Measurements from ENCODE around the gene ROPN1B. TPM values are rescaled to one million over a fixed set of nuclear protein-coding genes. Genes with fewer than 3 reads are reported as not detected.
"Not testable (repeated sequence)": the region's sequence is repeated elsewhere in the genome, so short reads cannot be mapped to it uniquely, and the experiment has no call there.

Gene ROPN1B
- total RNA-seq, 1 experiment from 2014 or later, result 0.26 TPM

DNA sequence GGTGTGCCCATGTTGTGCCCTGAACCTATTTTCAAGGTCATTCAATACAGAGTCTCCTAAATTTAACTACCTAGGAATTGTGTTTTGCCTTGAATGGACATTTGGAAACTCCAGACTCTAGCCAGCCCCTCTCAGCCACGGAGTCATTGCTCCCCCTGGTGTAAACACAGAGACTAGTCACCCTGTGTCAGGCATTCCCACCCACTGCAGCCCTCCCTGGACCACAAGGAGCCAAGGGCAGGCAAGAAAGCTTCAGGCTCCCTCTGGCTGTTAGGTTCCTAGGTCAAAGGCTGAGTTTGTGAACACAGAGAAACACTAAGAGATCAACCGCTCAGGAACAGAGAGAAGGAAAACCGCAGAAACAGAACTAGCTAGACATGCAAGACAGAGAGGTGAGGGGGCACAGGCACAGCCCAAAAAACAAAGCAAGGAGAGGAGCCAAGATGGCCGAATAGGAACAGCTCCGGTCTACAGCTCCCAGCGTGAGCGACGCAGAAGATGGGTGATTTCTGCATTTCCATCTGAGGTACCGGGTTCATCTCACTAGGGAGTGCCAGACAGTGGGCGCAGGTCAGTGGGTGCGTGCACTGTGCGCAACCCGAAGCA lies 32.7 kb upstream of the ROPN1B start:
- CTCF ChIA-PET; BruUV-seq (replicated peaks); H3K27ac ChIP-seq (ENCODE audit: low read length); DNase-seq (ENCODE audit: low read depth, low spot score); H3K4me1 ChIP-seq (ENCODE audit: control insufficient read depth, insufficient read depth, low read length); POLR2A ChIA-PET; H3K36me3 ChIP-seq (ENCODE audit: control insufficient read depth, insufficient read depth, low read length); in situ Hi-C loops (cut with HindIII; ENCODE audit: low pct_unique_long_range_greater_than_20kb, low sequenced_read_pairs); H3K27me3 ChIP-seq (ENCODE audit: control insufficient read depth, insufficient read depth, low read length); intact Hi-C loops (cut with micrococcal nuclease; ENCODE audit: unreplicated experiment); H3K9me3 ChIP-seq (ENCODE audit: control insufficient read depth, insufficient read depth, low read depth, low read length): not testable (repeated sequence)
- TF ChIP-seq, protein P1, sequence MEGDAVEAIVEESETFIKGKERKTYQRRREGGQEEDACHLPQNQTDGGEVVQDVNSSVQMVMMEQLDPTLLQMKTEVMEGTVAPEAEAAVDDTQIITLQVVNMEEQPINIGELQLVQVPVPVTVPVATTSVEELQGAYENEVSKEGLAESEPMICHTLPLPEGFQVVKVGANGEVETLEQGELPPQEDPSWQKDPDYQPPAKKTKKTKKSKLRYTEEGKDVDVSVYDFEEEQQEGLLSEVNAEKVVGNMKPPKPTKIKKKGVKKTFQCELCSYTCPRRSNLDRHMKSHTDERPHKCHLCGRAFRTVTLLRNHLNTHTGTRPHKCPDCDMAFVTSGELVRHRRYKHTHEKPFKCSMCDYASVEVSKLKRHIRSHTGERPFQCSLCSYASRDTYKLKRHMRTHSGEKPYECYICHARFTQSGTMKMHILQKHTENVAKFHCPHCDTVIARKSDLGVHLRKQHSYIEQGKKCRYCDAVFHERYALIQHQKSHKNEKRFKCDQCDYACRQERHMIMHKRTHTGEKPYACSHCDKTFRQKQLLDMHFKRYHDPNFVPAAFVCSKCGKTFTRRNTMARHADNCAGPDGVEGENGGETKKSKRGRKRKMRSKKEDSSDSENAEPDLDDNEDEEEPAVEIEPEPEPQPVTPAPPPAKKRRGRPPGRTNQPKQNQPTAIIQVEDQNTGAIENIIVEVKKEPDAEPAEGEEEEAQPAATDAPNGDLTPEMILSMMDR (IDR thresholded peaks at IDR 0.05), result peak; percentile 66
- peak overlapping the region; percentile 24 to 38; a peak in 3 of 4 replicates for H3K4me3 ChIP-seq (ENCODE audit: low read depth in 2 of 2, low read length in 2 of 2)
- peak; percentile 96 for ATAC-seq

DNA sequence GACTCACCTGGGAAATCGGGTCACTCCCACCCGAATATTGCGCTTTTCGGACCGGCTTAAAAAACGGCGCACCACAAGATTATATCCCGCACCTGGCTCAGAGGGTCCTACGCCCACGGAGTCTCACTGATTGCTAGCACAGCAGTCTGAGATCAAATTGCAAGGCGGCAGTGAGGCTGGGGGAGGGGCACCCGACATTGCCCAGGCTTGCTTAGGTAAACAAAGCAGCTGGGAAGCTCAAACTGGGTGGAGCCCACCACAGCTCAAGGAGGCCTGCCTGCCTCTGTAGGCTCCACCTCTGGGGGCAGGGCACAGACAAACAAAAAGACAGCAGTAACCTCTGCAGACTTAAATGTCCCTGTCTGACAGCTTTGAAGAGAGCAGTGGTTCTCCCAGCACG lies 32.1 kb upstream of the ROPN1B start:
- H3K36me3 ChIP-seq (ENCODE audit: control insufficient read depth, insufficient read depth, low read length); POLR2A ChIA-PET; H3K9me3 ChIP-seq (ENCODE audit: control insufficient read depth, insufficient read depth, low read depth, low read length); DNase-seq (ENCODE audit: low read depth, low spot score); BruUV-seq (replicated peaks); ATAC-seq; H3K27me3 ChIP-seq (ENCODE audit: control insufficient read depth, insufficient read depth, low read length); CTCF ChIA-PET; H3K27ac ChIP-seq (ENCODE audit: low read length); intact Hi-C loops (cut with micrococcal nuclease; ENCODE audit: unreplicated experiment); in situ Hi-C loops (cut with HindIII; ENCODE audit: low pct_unique_long_range_greater_than_20kb, low sequenced_read_pairs); H3K4me1 ChIP-seq (ENCODE audit: control insufficient read depth, insufficient read depth, low read length): not testable (repeated sequence)
- H3K4me3 ChIP-seq (ENCODE audit: low read depth in 2 of 2, low read length in 2 of 2), result peak overlapping the region; percentile 24 to 38; a peak in 2 of 4 replicates

DNA sequence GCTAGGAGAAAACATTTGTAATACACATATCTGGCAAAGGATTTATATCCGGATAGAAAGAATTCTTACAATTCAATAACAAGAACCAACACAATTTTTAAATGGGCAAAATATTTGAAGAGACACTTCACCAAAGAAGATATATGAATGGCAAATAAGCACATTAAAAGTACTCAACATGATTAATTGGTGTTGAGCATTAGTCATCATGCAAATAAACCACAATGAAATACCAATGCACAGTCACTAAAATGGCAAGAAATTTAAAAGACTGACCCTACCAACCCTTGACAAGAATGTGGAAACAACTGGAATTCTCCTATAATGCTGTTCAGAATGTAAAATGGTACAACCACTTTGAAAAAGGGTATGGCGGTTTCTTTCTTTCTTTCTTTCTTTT lies 21.2 kb upstream of the ROPN1B start:
- H3K9me3 ChIP-seq (ENCODE audit: control insufficient read depth, insufficient read depth, low read depth, low read length); BruUV-seq (replicated peaks); H3K36me3 ChIP-seq (ENCODE audit: control insufficient read depth, insufficient read depth, low read length); H3K4me3 ChIP-seq (ENCODE audit: low read depth in 2 of 2, low read length in 2 of 2); ATAC-seq; H3K4me1 ChIP-seq (ENCODE audit: control insufficient read depth, insufficient read depth, low read length); POLR2A ChIA-PET; DNase-seq (ENCODE audit: low read depth, low spot score); intact Hi-C loops (cut with micrococcal nuclease; ENCODE audit: unreplicated experiment); CTCF ChIA-PET; in situ Hi-C loops (cut with HindIII; ENCODE audit: low pct_unique_long_range_greater_than_20kb, low sequenced_read_pairs); H3K27ac ChIP-seq (ENCODE audit: low read length): not testable (repeated sequence)
- peaks cover 11% of the 10 kb centered on the region for H3K27me3 ChIP-seq (ENCODE audit: control insufficient read depth, insufficient read depth, low read length)

DNA sequence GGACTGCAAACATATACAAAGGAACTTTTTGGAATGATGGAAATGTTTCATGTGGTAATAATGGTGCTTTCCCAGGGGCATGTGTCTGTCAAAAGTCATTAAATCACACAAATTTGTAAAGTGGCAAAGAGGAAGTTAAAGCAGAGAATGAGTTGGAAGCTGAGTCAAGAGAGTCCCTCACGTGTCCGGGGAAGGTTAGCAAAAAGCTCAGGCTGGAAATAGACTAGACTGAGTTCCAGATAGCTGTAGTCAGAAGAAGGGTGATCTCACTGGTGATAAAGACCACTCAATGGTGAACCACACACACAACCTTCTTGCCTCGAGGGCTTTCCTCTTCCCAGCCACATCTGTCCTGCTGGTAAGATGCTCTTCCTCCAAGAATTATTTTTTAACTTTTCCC lies 20.1 kb upstream of the ROPN1B start:
- H3K4me1 ChIP-seq (ENCODE audit: control insufficient read depth, insufficient read depth, low read length); POLR2A ChIA-PET; H3K9me3 ChIP-seq (ENCODE audit: control insufficient read depth, insufficient read depth, low read depth, low read length); H3K27ac ChIP-seq (ENCODE audit: low read length); in situ Hi-C loops (cut with HindIII; ENCODE audit: low pct_unique_long_range_greater_than_20kb, low sequenced_read_pairs); ATAC-seq; H3K4me3 ChIP-seq (ENCODE audit: low read depth in 2 of 2, low read length in 2 of 2); BruUV-seq (replicated peaks); CTCF ChIA-PET; DNase-seq (ENCODE audit: low read depth, low spot score); H3K36me3 ChIP-seq (ENCODE audit: control insufficient read depth, insufficient read depth, low read length); intact Hi-C loops (cut with micrococcal nuclease; ENCODE audit: unreplicated experiment): not testable (repeated sequence)
- peaks cover 11% of the 10 kb centered on the region for H3K27me3 ChIP-seq (ENCODE audit: control insufficient read depth, insufficient read depth, low read length)

DNA sequence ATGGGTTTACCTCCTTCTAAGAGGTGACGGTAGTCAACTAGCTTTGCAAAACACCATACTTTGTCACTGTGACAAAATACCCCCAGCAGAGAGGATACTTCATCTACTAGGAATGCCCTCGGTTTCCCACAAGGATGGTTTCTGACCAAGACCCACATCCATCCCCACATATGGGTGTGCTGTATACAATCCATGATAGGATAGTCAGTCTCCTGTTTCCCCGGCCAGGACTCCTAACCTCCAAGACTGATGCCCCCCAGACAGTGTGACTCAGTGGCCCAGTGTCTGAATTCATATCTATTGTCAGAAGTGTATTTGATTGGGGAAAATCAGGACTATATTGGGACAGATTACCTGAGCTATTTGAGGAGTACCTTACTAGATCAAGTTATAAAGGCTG lies 17.8 kb upstream of the ROPN1B start:
- H3K9me3 ChIP-seq (ENCODE audit: control insufficient read depth, insufficient read depth, low read depth, low read length); H3K36me3 ChIP-seq (ENCODE audit: control insufficient read depth, insufficient read depth, low read length); H3K4me3 ChIP-seq (ENCODE audit: low read depth in 2 of 2, low read length in 2 of 2); CTCF ChIA-PET; H3K27ac ChIP-seq (ENCODE audit: low read length); H3K4me1 ChIP-seq (ENCODE audit: control insufficient read depth, insufficient read depth, low read length); in situ Hi-C loops (cut with HindIII; ENCODE audit: low pct_unique_long_range_greater_than_20kb, low sequenced_read_pairs); ATAC-seq; DNase-seq (ENCODE audit: low read depth, low spot score); BruUV-seq (replicated peaks); intact Hi-C loops (cut with micrococcal nuclease; ENCODE audit: unreplicated experiment); POLR2A ChIA-PET: not testable (repeated sequence)
- peaks cover 12% of the 10 kb centered on the region for H3K27me3 ChIP-seq (ENCODE audit: control insufficient read depth, insufficient read depth, low read length)

DNA sequence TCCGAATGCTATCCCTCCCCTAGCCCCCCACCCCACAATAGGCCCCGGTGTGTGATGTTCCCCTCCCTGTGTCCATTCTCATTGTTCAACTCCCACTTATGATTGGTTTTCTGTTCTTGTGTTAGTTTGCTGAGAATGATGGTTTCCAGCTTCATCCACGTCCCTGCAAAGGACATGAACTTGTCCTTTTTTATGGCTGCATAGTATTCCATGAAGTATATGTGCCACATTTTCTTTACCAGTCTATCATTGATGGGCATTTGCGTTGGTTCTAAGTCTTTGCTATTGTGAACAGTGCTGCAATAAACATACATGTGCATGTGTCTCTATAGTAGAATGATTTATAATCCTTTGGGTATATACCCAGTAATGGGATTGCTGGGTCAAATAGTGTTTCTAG lies 12.0 kb upstream of the ROPN1B start:
- BruUV-seq (replicated peaks); H3K4me1 ChIP-seq (ENCODE audit: control insufficient read depth, insufficient read depth, low read length); POLR2A ChIA-PET; H3K27me3 ChIP-seq (ENCODE audit: control insufficient read depth, insufficient read depth, low read length); H3K4me3 ChIP-seq (ENCODE audit: low read depth in 2 of 2, low read length in 2 of 2); ATAC-seq; in situ Hi-C loops (cut with HindIII; ENCODE audit: low pct_unique_long_range_greater_than_20kb, low sequenced_read_pairs); H3K9me3 ChIP-seq (ENCODE audit: control insufficient read depth, insufficient read depth, low read depth, low read length); CTCF ChIA-PET; DNase-seq (ENCODE audit: low read depth, low spot score); intact Hi-C loops (cut with micrococcal nuclease; ENCODE audit: unreplicated experiment); H3K27ac ChIP-seq (ENCODE audit: low read length); H3K36me3 ChIP-seq (ENCODE audit: control insufficient read depth, insufficient read depth, low read length): not testable (repeated sequence)
